DMS 273 treated with DMSO at 0.1 percent for 48 hours (cell line): Measurements from ENCODE around the gene F2RL1.
"Not testable (repeated sequence)": the region's sequence is repeated elsewhere in the genome, so short reads cannot be mapped to it uniquely, and the experiment has no call there.

Experiments used
- DNase-seq: peaks from one replicate; lab custom pipeline; 2025; lab: John Stamatoyannopoulos, UW

Gene F2RL1

GRCh38 chr5:76807296-76807695, 11.5 kb upstream of the F2RL1 start:
- no peak for DNase-seq

- DNase-seq: no peak
Observed at GRCh38 chr5:76808141-76808691, 10.6 kb upstream of the F2RL1 start.

GRCh38 chr5:76809141-76809540, 9.7 kb upstream of the F2RL1 start:
- no peak for DNase-seq

- DNase-seq: no peak
Observed at GRCh38 chr5:76810236-76810635, 8.6 kb upstream of the F2RL1 start.

- DNase-seq: no peak
Observed at GRCh38 chr5:76811214-76811613, 7.6 kb upstream of the F2RL1 start.

GRCh38 chr5:76812209-76812608, 6.6 kb upstream of the F2RL1 start:
- not testable (repeated sequence) for DNase-seq

GRCh38 chr5:76813982-76814562, 4.8 kb upstream of the F2RL1 start:
- no peak for DNase-seq

- DNase-seq: no peak
Observed at GRCh38 chr5:76816110-76816831, 2.6 kb upstream of the F2RL1 start.

- DNase-seq: no peak
Observed at GRCh38 chr5:76819851-76820525, 1.2 kb downstream of the F2RL1 start.

GRCh38 chr5:76820526-76820890, 1.7 kb downstream of the F2RL1 start:
- no peak for DNase-seq

- DNase-seq: no peak
Observed at GRCh38 chr5:76821136-76821535, 2.3 kb downstream of the F2RL1 start.

GRCh38 chr5:76822105-76822731, 3.4 kb downstream of the F2RL1 start:
- DNase-seq: not testable (repeated sequence)

- not testable (repeated sequence) for DNase-seq
Observed at GRCh38 chr5:76826416-76826815, 7.6 kb downstream of the F2RL1 start.

GRCh38 chr5:76831110-76831452, 12.3 kb downstream of the F2RL1 start:
- no peak for DNase-seq

GRCh38 chr5:76836181-76836580, 17.4 kb downstream of the F2RL1 start:
- no peak for DNase-seq

- DNase-seq: no peak
Observed at GRCh38 chr5:76836585-76836984, 17.8 kb downstream of the F2RL1 start.

GRCh38 chr5:76838481-76839261, 19.8 kb downstream of the F2RL1 start:
- DNase-seq: no peak

GRCh38 chr5:76841361-76841760, 22.5 kb downstream of the F2RL1 start:
- DNase-seq: no peak

- no peak for DNase-seq
Observed at GRCh38 chr5:76845890-76846289, 27.1 kb downstream of the F2RL1 start.

GRCh38 chr5:76849419-76850291, 30.8 kb downstream of the F2RL1 start, which contains the start of gene S100Z:
Gene S100Z, plus strand, starts transcription at chr5:76850014. Its CDS starts 25,346 bp downstream, at chr5:76875360.
- no peak for DNase-seq
